ENCODE measurements around the gene IL20RB.

The IL20RB gene

GRCh38 chr3:137039570-137039969 lies 81.8 kb downstream of the IL20RB start:
- no peak for DNase-seq (ENCODE audit: low spot score)

DNA sequence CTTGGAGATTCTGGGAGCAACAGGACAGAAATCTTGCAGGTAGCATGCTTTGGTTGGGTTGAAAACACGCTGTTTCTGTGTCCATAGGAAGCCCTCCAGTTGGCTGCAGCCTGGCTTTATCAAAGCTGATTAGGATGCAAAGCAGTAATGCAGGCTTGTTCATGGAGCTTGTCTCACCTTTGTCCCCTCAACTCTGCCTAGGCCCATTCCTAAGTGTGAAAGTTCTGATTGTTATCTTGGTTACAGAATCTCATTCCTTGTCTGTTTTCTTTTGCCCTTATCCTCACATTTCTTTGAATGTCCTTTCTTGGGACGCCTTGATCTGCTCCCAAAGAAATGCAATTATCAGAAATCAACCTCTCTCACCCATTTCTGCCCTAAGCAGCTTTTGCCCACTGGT lies 83.5 kb downstream of the IL20RB start:
- DNase-seq (ENCODE audit: low spot score): no peak

- no peak for DNase-seq (ENCODE audit: low spot score)
Observed at GRCh38 chr3:137041686-137042085, 83.9 kb downstream of the IL20RB start.

- no peak for DNase-seq (ENCODE audit: low spot score)
Observed at GRCh38 chr3:137046747-137047146, 89.0 kb downstream of the IL20RB start.

- no peak for DNase-seq (ENCODE audit: low spot score)
Observed at GRCh38 chr3:137047240-137047639, 89.5 kb downstream of the IL20RB start.

DNA sequence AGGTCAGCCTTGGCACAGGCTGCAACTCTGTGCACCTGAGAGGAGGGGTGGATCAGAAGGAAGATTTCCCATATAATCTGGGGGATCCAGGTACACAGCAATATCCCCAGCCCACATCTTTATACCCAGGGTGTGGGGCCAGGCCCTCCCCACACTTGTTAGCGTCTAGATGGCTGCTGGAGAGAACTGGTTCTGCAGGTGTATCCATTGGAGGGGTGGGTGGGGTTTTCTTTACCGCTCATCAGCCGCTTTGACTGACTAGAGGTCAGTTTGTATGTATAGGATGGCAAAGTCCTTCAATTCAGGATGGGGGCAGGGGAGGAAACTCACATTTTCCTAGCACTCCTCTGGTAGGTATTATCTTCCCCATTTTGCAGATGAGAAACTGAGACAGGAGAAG lies 92.5 kb downstream of the IL20RB start:
- DNase-seq (ENCODE audit: low spot score): no peak

GRCh38 chr3:137052298-137052697 lies 94.5 kb downstream of the IL20RB start:
- no peak for DNase-seq (ENCODE audit: low spot score)
